Esophagus squamous epithelium (tissue), 5 donors: ENCODE data around the gene EFHC1. TPM values are rescaled to one million over a fixed set of nuclear protein-coding genes. Genes with fewer than 3 reads are reported as not detected.

ENCODE experiments used
- DNase-seq: peaks from one replicate; lab custom pipeline; 2025; lab: John Stamatoyannopoulos, UW
- H3K27ac ChIP-seq, 4 donors: fragments of 200-600 bp; sonication (generic); one replicate each; pipeline ENCODE4 v1.5.1; 2016 to 2019; ENCODE audit warnings: mild to moderate bottlenecking in 1 of 4
- H3K27me3 ChIP-seq, 4 donors: fragments of 200-600 bp; sonication (generic); 1 replicate in 3 of 4; 2 replicates in 1 of 4; pipeline versions ENCODE4 v1.5.1 to v1.6.0; 2017 to 2021; ENCODE audit warnings: antibody characterized with exemption in 1 of 4
- H3K36me3 ChIP-seq, 3 donors: fragments of 200-600 bp; sonication (generic); one replicate each; pipeline ENCODE4 v1.5.1; 2016 to 2019
- H3K4me1 ChIP-seq, 3 donors: fragments of 200-600 bp; sonication (generic); one replicate each; pipeline ENCODE4 v1.5.1; 2017 to 2019
- H3K4me3 ChIP-seq, 4 donors: fragments of 200-600 bp; sonication (generic); 1 replicate in 3 of 4; 2 replicates in 1 of 4; pipeline ENCODE4 v1.5.1; 2016 to 2019; ENCODE audit warnings: mild to moderate bottlenecking in 2 of 4, moderate library complexity in 1 of 4
- H3K9me3 ChIP-seq, 3 donors: fragments of 200-600 bp; sonication (generic); one replicate each; pipeline ENCODE4 v1.5.1; 2016 to 2019
- CTCF ChIP-seq, 6 experiments: fragments of 450-650 bp in 4 of 6; fragments of 200-600 bp in 2 of 6; sonication (generic) in 2 of 6; IDR thresholded peaks; one replicate each; pipeline ENCODE4 v1.5.1; 2016 to 2019; ENCODE audit warnings: antibody characterized with exemption in 6 of 6, mild to moderate bottlenecking in 4 of 6, moderate library complexity in 4 of 6
- POLR2A ChIP-seq, 4 donors: fragments of 450-650 bp; IDR thresholded peaks; one replicate each; pipeline ENCODE4 v1.6.1; 2017; ENCODE audit warnings: antibody characterized with exemption in 4 of 4, mild to moderate bottlenecking in 4 of 4, moderate library complexity in 3 of 4
- WGBS, 2 donors: methylation state at CpG; one replicate each; pipeline ENCODE4 v1.1.5; 2018; 5-methylcytosine and 5-hydroxymethylcytosine counted together
- intact Hi-C: fragments of 100-400 bp; cut with DNase I; formaldehyde crosslinking; loops from one replicate; pipeline ENCODE4 v1.15.0; 2022
- total RNA-seq, 4 donors: library from RNA; depleted of rRNA; stranded (reverse); fragments of >200 nt; gene quantifications; one replicate each; pipeline ENCODE4 v1.1.0, GENCODE V29; 2016
- donor health status: DM: yes; HTN: yes; CAD: no.

EFHC1 gene
- total RNA-seq, 4 donors from 2014 or later: 4.0 to 17.5 (median 9.9) TPM

- Histone ChIP-seq H3K9me3 (no peaks in the 10 kb centered on the region), H3K4me1 (peaks cover 0 to 69% (median 51%) of the 10 kb centered on the region in 3 donors), H3K36me3 (peaks cover 6 to 32% (median 7%) of the 10 kb centered on the region in 3 donors), H3K27ac (peak overlapping the region; percentile 47 to 90 (median 76)), H3K4me3 (no peak overlapping the region), H3K27me3 (peaks cover 0 to 5% (median 0%) of the 10 kb centered on the region in 4 donors)
- intact Hi-C loops: no loop called here
- WGBS, 2 donors: 39 to 55% methylated on average over 3 to 4 of the region's 4 CpGs
- no peak for DNase-seq
- TF ChIP-seq POLR2A (IDR thresholded peaks at IDR 0.05) (no peak), CTCF (IDR thresholded peaks at IDR 0.05) (no peak)
These were observed 92.1 kb downstream of the EFHC1 start for GRCh38 chr6:52512199-52512598.

GRCh38 chr6:52513464-52513863 lies 93.3 kb downstream of the EFHC1 start:
- Histone ChIP-seq H3K4me1 (peaks cover 10 to 77% (median 64%) of the 10 kb centered on the region in 3 donors), H3K27me3 (no peaks in the 10 kb centered on the region), H3K9me3 (no peaks in the 10 kb centered on the region), H3K4me3 (no peak overlapping the region), H3K27ac (peak overlapping the region in 3 of 4 donors; percentile 71 to 80 (median 72)), H3K36me3 (peaks cover 6 to 19% (median 7%) of the 10 kb centered on the region in 3 donors)
- DNase-seq: no peak
- intact Hi-C loops: no loop called here
- peak in 1 of 6 experiments; percentile 1 for TF ChIP-seq CTCF (IDR thresholded peaks at IDR 0.05)
- TF ChIP-seq POLR2A (IDR thresholded peaks at IDR 0.05): no peak
- WGBS, 2 donors: 57 to 70% methylated on average over 2 of the region's 2 CpGs

GRCh38 chr6:52513896-52514295 lies 93.8 kb downstream of the EFHC1 start:
- H3K27ac ChIP-seq: peak overlapping the region in 3 of 4 donors; percentile 71 to 80 (median 72)
- WGBS, 2 donors: 75 to 92% methylated on average over 3 to 4 of the region's 4 CpGs
- no peak for TF ChIP-seq POLR2A (IDR thresholded peaks at IDR 0.05)
- TF ChIP-seq CTCF (IDR thresholded peaks at IDR 0.05): no peak
- H3K4me3 ChIP-seq: no peak overlapping the region
- no peaks in the 10 kb centered on the region for H3K27me3 ChIP-seq
- peaks cover 10 to 81% (median 68%) of the 10 kb centered on the region in 3 donors for H3K4me1 ChIP-seq
- no peak for DNase-seq
- intact Hi-C loops: no loop called here
- peaks cover 5 to 15% (median 6%) of the 10 kb centered on the region in 3 donors for H3K36me3 ChIP-seq
- H3K9me3 ChIP-seq: no peaks in the 10 kb centered on the region

- WGBS, 2 donors: 35 to 45% methylated on average over 7 of the region's 7 CpGs
- H3K36me3 ChIP-seq: peaks cover 0 to 9% (median 2%) of the 10 kb centered on the region in 3 donors
- no peak for DNase-seq
- no peaks in the 10 kb centered on the region for H3K9me3 ChIP-seq
- peak overlapping the region in 3 of 4 donors; percentile 71 to 80 (median 72) for H3K27ac ChIP-seq
- intact Hi-C loops: no loop called here
- no peaks in the 10 kb centered on the region for H3K27me3 ChIP-seq
- TF ChIP-seq POLR2A (IDR thresholded peaks at IDR 0.05) (no peak), CTCF (IDR thresholded peaks at IDR 0.05) (no peak)
- H3K4me3 ChIP-seq: no peak overlapping the region
- H3K4me1 ChIP-seq: peaks cover 10 to 85% (median 68%) of the 10 kb centered on the region in 3 donors
These were observed 94.4 kb downstream of the EFHC1 start for GRCh38 chr6:52514514-52514913.

- no peak for DNase-seq
- no peaks in the 10 kb centered on the region for H3K9me3 ChIP-seq
- no peak for TF ChIP-seq CTCF (IDR thresholded peaks at IDR 0.05)
- no peak for TF ChIP-seq POLR2A (IDR thresholded peaks at IDR 0.05)
- peak overlapping the region in 3 of 4 donors; percentile 71 to 80 (median 72) for H3K27ac ChIP-seq
- peaks cover 0 to 5% (median 0%) of the 10 kb centered on the region in 3 donors for H3K36me3 ChIP-seq
- H3K27me3 ChIP-seq: no peaks in the 10 kb centered on the region
- intact Hi-C loops: no loop called here
- WGBS, 2 donors: 19 to 44% methylated on average over 2 of the region's 2 CpGs
- no peak overlapping the region for H3K4me3 ChIP-seq
- peaks cover 10 to 89% (median 68%) of the 10 kb centered on the region in 3 donors for H3K4me1 ChIP-seq
These were observed 95.2 kb downstream of the EFHC1 start for GRCh38 chr6:52515219-52515960.
